SK-N-MC (cell line): ENCODE data around the gene ATXN10.

Source experiments
- EZH2 ChIP-seq: fragments of 200-600 bp; sonication (generic); IDR thresholded peaks from one replicate; pipeline ENCODE4 v1.6.1; 2017; ENCODE audit warnings: antibody characterized with exemption
- FOXP2 ChIP-seq: optimal IDR thresholded peaks from 2 replicates; pipeline ENCODE3; 2011; ENCODE audit warnings: mild to moderate bottlenecking, moderate library complexity; ENCODE audit not compliant: insufficient read depth; ENCODE audit errors: extremely low read length, control extremely low read depth
- POLR2AphosphoS5 ChIP-seq: IDR thresholded peaks from 2 replicates; pipeline ENCODE4 v1.6.1; 2012; ENCODE audit warnings: mild to moderate bottlenecking, low read depth, low read length, borderline replicate concordance

GRCh38 chr22:45684169-45684568 is 12.5 kb downstream of the ATXN10 start:
- TF ChIP-seq FOXP2 (no peak), EZH2 (no peak), POLR2AphosphoS5 (no peak)
